ENCODE measurements around the gene SYVN1. TPM values are rescaled to one million over a fixed set of nuclear protein-coding genes. Genes with fewer than 3 reads are reported as not detected.
"Not testable (repeated sequence)": the region's sequence is repeated elsewhere in the genome, so short reads cannot be mapped to it uniquely, and the experiment has no call there.

Gene SYVN1
- total RNA-seq, 1 experiment from 2014 or later, result 34.8 TPM

GRCh38 chr11:65119670-65119995 lies 14.7 kb downstream of the SYVN1 start (continued):
- TF ChIP-seq AR (CRISPR knock-in tag; IDR thresholded peaks at IDR 0.05), result no peak
- TF ChIP-seq GABPB1 (CRISPR knock-in tag; IDR thresholded peaks at IDR 0.05), result no peak
- no peak for TF ChIP-seq ZNF425 (CRISPR knock-in tag; conservative IDR thresholded peaks at IDR 0.05)

- ATAC-seq; DNase-seq (ENCODE audit: low spot score); H3K27me3 Mint-ChIP-seq (ENCODE audit: low read depth); H3K9me3 Mint-ChIP-seq; H3K4me3 Mint-ChIP-seq: not testable (repeated sequence)
- Mint-ChIP-seq H3K36me3 (peaks cover 37% of the 10 kb centered on the region), H3K4me1 (peaks cover 17% of the 10 kb centered on the region), H3K27ac (peak overlapping the region; percentile 85)
- ChIA-PET CTCF (interaction anchor here (2.2 to 5.7 kb wide), 4 partner anchors 7 to 85 kb away, joined by 7 to 56 read pairs (median 16); partner anchors contain the start of genes CAPN1, SYVN1 and TM7SF2), POLR2A (interaction anchor here (1.5 kb wide), 1 partner anchor 62 kb away, joined by 3 read pairs; no protein-coding TSS in a partner anchor)
These were observed 15.2 kb downstream of the SYVN1 start for GRCh38 chr11:65118891-65119669.

- POLR2A ChIA-PET, result interaction anchor here (0.6 to 2.3 kb wide), 4 partner anchors 17 to 63 kb away, joined by 3 to 11 read pairs (median 6); partner anchors contain the start of gene CAPN1
- Mint-ChIP-seq H3K9me3 (no peaks in the 10 kb centered on the region), H3K4me3 (peak overlapping the region; percentile 86), H3K27ac (peak overlapping the region; percentile 100), H3K4me1 (peaks cover 24% of the 10 kb centered on the region), H3K36me3 (peaks cover 37% of the 10 kb centered on the region), H3K27me3 (ENCODE audit: low read depth) (no peaks in the 10 kb centered on the region)
- CTCF ChIA-PET, result interaction anchor here (0.7 to 5.7 kb wide), 17 partner anchors 7 to 669 kb away, joined by 3 to 56 read pairs (median 5); partner anchors contain the start of genes ARL2, CAPN1, CDC42EP2 and RASGRP2
- no peak for TF ChIP-seq KAT7 (CRISPR knock-in tag; IDR thresholded peaks at IDR 0.05; ENCODE audit: borderline replicate concordance)
- TF ChIP-seq CTCF (IDR thresholded peaks at IDR 0.05), result peak; percentile 29
- DNase-seq (ENCODE audit: low spot score) (no peak), ATAC-seq (no peak)
These were observed 16.1 kb downstream of the SYVN1 start for GRCh38 chr11:65118097-65118837.

GRCh38 chr11:65117206-65118096 lies 16.9 kb downstream of the SYVN1 start, which contains the start of gene ZNHIT2:
Gene ZNHIT2 (minus strand): TSS chr11:65117701. CDS start chr11:65117653, 48 bp downstream.
- Mint-ChIP-seq H3K36me3 (peaks cover 37% of the 10 kb centered on the region), H3K27me3 (ENCODE audit: low read depth) (no peaks in the 10 kb centered on the region), H3K4me3 (peak within 1 kb of the TSS; percentile 86), H3K27ac (peak within 1 kb of the TSS; percentile 100), H3K9me3 (no peaks in the 10 kb centered on the region), H3K4me1 (peaks cover 22% of the 10 kb centered on the region)
- POLR2A ChIA-PET, result interaction anchor here (0.6 to 2.3 kb wide), 6 partner anchors 16 to 339 kb away, joined by 3 to 11 read pairs (median 4); partner anchors contain the start of gene CAPN1
- ATAC-seq (peak; percentile 69), DNase-seq (ENCODE audit: low spot score) (peak; percentile 100)
- CTCF ChIA-PET, result interaction anchor here (0.6 to 5.7 kb wide), 31 partner anchors 6 to 668 kb away, joined by 3 to 56 read pairs (median 4); partner anchors contain the start of genes ARL2, CAPN1, CDC42BPG and CDC42EP2
- TF ChIP-seq E2F4 (CRISPR knock-in tag; IDR thresholded peaks at IDR 0.05; ENCODE audit: borderline replicate concordance, low read depth) (no peak), TEAD4 (CRISPR knock-in tag; IDR thresholded peaks at IDR 0.05) (peak; percentile 81; the same call in 1 of the 2 replicates), CBFB (CRISPR knock-in tag; IDR thresholded peaks at IDR 0.05; ENCODE audit: low read depth) (0 out of 2 replicates have a peak, but pooled peaks have one; percentile 64), JAZF1 (CRISPR knock-in tag; IDR thresholded peaks at IDR 0.05) (no peak), ATF6 (CRISPR knock-in tag; IDR thresholded peaks at IDR 0.05) (no peak), ZNF416 (CRISPR knock-in tag; IDR thresholded peaks at IDR 0.05) (peak; percentile 88; the same call in 1 of the 2 replicates), NR1H2 (CRISPR knock-in tag; IDR thresholded peaks at IDR 0.05) (no peak)
